WTC11 (cell line): ENCODE results near the gene TIMELESS. TPM values are rescaled to one million over a fixed set of nuclear protein-coding genes. Genes with fewer than 3 reads are reported as not detected.

ENCODE experiments used
- ATAC-seq: fragments of 200-7000 bp; cut with Tn5 transposase; 2 replicates; pipeline ENCODE4 v1.10.0; 2021; ENCODE audit warnings: mild to moderate bottlenecking, moderate library complexity
- CTCF ChIA-PET: fragments of 300-600 bp; sonication (Branson Sonifier 250); formaldehyde crosslinking; loops from one replicate; lab custom pipeline; 2021; ENCODE audit warnings: antibody characterized with exemption; lab: Charles Lee
- POLR2A ChIA-PET: fragments of 350-600 bp; sonication (Branson Sonifier 250); formaldehyde crosslinking; loops from one replicate; lab custom pipeline; 2021; ENCODE audit warnings: antibody characterized with exemption; lab: Charles Lee
- DNase-seq: peaks from one replicate; pipeline ENCODE4 v3.0.0; 2021; ENCODE audit warnings: low spot score
- H3K27ac Mint-ChIP-seq: 2 replicates; pipeline ENCODE4 v1.8.0; 2021; ENCODE audit warnings: mixed read lengths
- H3K27me3 Mint-ChIP-seq: 2 replicates; pipeline ENCODE4 v1.8.0; 2021; ENCODE audit warnings: low read depth, mild to moderate bottlenecking, moderate library complexity, mixed read lengths
- H3K36me3 Mint-ChIP-seq: 2 replicates; pipeline ENCODE4 v1.8.0; 2021; ENCODE audit warnings: mixed read lengths
- H3K4me1 Mint-ChIP-seq: 2 replicates; pipeline ENCODE4 v1.8.0; 2022; ENCODE audit warnings: mixed read lengths
- H3K4me3 Mint-ChIP-seq: 2 replicates; pipeline ENCODE4 v1.8.0; 2021; ENCODE audit warnings: mild to moderate bottlenecking, moderate library complexity, mixed read lengths
- H3K9me3 Mint-ChIP-seq: 2 replicates; pipeline ENCODE4 v1.8.0; 2021; ENCODE audit warnings: mixed read lengths
- AFF4 ChIP-seq: sonication (generic); formaldehyde crosslinking; IDR thresholded peaks from 2 replicates; pipeline ENCODE4 v1.8.1; 2023; ENCODE audit warnings: mild to moderate bottlenecking, missing genetic modification reagents, borderline replicate concordance
- ARID4B ChIP-seq: sonication (generic); formaldehyde crosslinking; IDR thresholded peaks from 2 replicates; pipeline ENCODE4 v1.8.0; 2023; ENCODE audit warnings: missing genetic modification reagents, mild to moderate bottlenecking, borderline replicate concordance
- ERG ChIP-seq: fragments of 250-450 bp; sonication (Bioruptor Pico); IDR thresholded peaks from 2 replicates; pipeline ENCODE4 v1.8.0; 2021; ENCODE audit warnings: mild to moderate bottlenecking
- GRHL2 ChIP-seq: fragments of 250-450 bp; sonication (Bioruptor Pico); IDR thresholded peaks from 2 replicates; pipeline ENCODE4 v1.8.0; 2022; ENCODE audit warnings: mild to moderate bottlenecking, moderate library complexity; ENCODE audit not compliant: insufficient replicate concordance, severe bottlenecking
- GTF2I ChIP-seq: fragments of 250-450 bp; sonication (Bioruptor Pico); conservative IDR thresholded peaks from 2 replicates; pipeline ENCODE4 v1.4.0; 2021; ENCODE audit warnings: mild to moderate bottlenecking
- HMGXB4 ChIP-seq: sonication (generic); formaldehyde crosslinking; IDR thresholded peaks from 2 replicates; pipeline ENCODE4 v1.8.1; 2023; ENCODE audit warnings: mild to moderate bottlenecking, moderate library complexity, missing genetic modification reagents
- JUN ChIP-seq: sonication (generic); formaldehyde crosslinking; IDR thresholded peaks from 2 replicates; pipeline ENCODE4 v1.8.0; 2023; ENCODE audit warnings: mild to moderate bottlenecking, missing genetic modification reagents
- MAX ChIP-seq: sonication (generic); formaldehyde crosslinking; IDR thresholded peaks from 2 replicates; pipeline ENCODE4 v1.8.0; 2022; ENCODE audit warnings: mild to moderate bottlenecking, missing genetic modification reagents
- PRDM15 ChIP-seq: sonication (generic); formaldehyde crosslinking; IDR thresholded peaks from 2 replicates; pipeline ENCODE4 v1.8.0; 2022; ENCODE audit warnings: missing genetic modification reagents
- PRRX2 ChIP-seq: fragments of 250-450 bp; sonication (Bioruptor Pico); IDR thresholded peaks from 2 replicates; pipeline ENCODE4 v1.8.0; 2021; ENCODE audit warnings: mild to moderate bottlenecking
- ZBTB43 ChIP-seq: sonication (generic); formaldehyde crosslinking; IDR thresholded peaks from 2 replicates; pipeline ENCODE4 v1.8.1; 2023; ENCODE audit warnings: mild to moderate bottlenecking, missing genetic modification reagents
- ZNF263 ChIP-seq: sonication (generic); formaldehyde crosslinking; IDR thresholded peaks from 2 replicates; pipeline ENCODE4 v1.8.1; 2022; ENCODE audit warnings: low read depth, mild to moderate bottlenecking, moderate library complexity, missing genetic modification reagents
- ZNF423 ChIP-seq: fragments of 250-450 bp; sonication (Bioruptor Pico); IDR thresholded peaks from 2 replicates; pipeline ENCODE4 v2.1.2; 2022; ENCODE audit warnings: mild to moderate bottlenecking, moderate library complexity
- ZNF425 ChIP-seq: fragments of 250-450 bp; sonication (Bioruptor Pico); conservative IDR thresholded peaks from 2 replicates; pipeline ENCODE4 v1.9.0; 2021; ENCODE audit warnings: mild to moderate bottlenecking
- ZNF671 ChIP-seq: fragments of 250-450 bp; sonication (Bioruptor Pico); IDR thresholded peaks from 2 replicates; pipeline ENCODE4 v1.8.0; 2021; ENCODE audit warnings: mild to moderate bottlenecking
- total RNA-seq: library from RNA; stranded (reverse); gene quantifications from 3 replicates; pipeline ENCODE4 v1.2.3, GENCODE V29; 2021

TIMELESS gene
- total RNA-seq, 1 experiment from 2014 or later: 60.9 TPM

- TF ChIP-seq ERG (CRISPR knock-in tag) (no peak), ZNF671 (CRISPR knock-in tag) (no peak), GTF2I (no peak), AFF4 (CRISPR knock-in tag) (no peak), ARID4B (no peak), PRDM15 (no peak), JUN (CRISPR knock-in tag) (no peak)
- TF ChIP-seq, all 79 proteins: peak for 0
Observed at GRCh38 chr12:56457817-56458216, 8.6 kb upstream of the TIMELESS start (continued).

GRCh38 chr12:56454557-56454956 lies 5.3 kb upstream of the TIMELESS start, which contains the start of gene MIP:
Gene MIP, minus strand, starts transcription at chr12:56454657. Its CDS starts 44 bp downstream, at chr12:56454613.
- ATAC-seq (no peak), DNase-seq (no peak)
- H3K4me1 Mint-ChIP-seq: peaks cover 23% of the 10 kb centered on the region
- H3K9me3 Mint-ChIP-seq: no peaks in the 10 kb centered on the region
- POLR2A ChIA-PET: interaction anchor here (0.6 kb wide), 1 partner anchor 208 kb away, joined by 5 read pairs; no protein-coding TSS in a partner anchor
- H3K27me3 Mint-ChIP-seq: peaks cover 12% of the 10 kb centered on the region
- H3K27ac Mint-ChIP-seq: no peak within 1 kb of the TSS
- H3K36me3 Mint-ChIP-seq: no peaks in the 10 kb centered on the region
- H3K4me3 Mint-ChIP-seq: no peak within 1 kb of the TSS
- CTCF ChIA-PET: interaction anchor here (0.7 to 2.0 kb wide), 2 partner anchors 9 to 94 kb away, joined by 3 to 15 read pairs; partner anchors contain the start of gene STAT2
- no peak for TF ChIP-seq ZNF263 (CRISPR knock-in tag)
- no peak for TF ChIP-seq GTF2I
- TF ChIP-seq GRHL2 (CRISPR knock-in tag): no peak
- TF ChIP-seq PRRX2 (CRISPR knock-in tag): no peak
- no peak for TF ChIP-seq ZBTB43 (CRISPR knock-in tag)
- no peak for TF ChIP-seq ZNF425 (CRISPR knock-in tag)
- no peak for TF ChIP-seq ZNF423
- no peak for TF ChIP-seq MAX
- no peak for TF ChIP-seq HMGXB4 (CRISPR knock-in tag)
